NCI-H1417 (cell line): ENCODE results near the gene NOL9.
A peak's percentile ranks its signal among the peaks of the same experiment; 100 is the strongest.
"Not testable (repeated sequence)": the region's sequence is repeated elsewhere in the genome, so short reads cannot be mapped to it uniquely, and the experiment has no call there.

Experiments
- DNase-seq, 3 experiments: peaks; one replicate each; lab custom pipeline; 2025; lab: John Stamatoyannopoulos, UW

NOL9 gene

GRCh38 chr1:6503884-6504602 is 50.3 kb downstream of the NOL9 start:
- no peak for DNase-seq

DNA sequence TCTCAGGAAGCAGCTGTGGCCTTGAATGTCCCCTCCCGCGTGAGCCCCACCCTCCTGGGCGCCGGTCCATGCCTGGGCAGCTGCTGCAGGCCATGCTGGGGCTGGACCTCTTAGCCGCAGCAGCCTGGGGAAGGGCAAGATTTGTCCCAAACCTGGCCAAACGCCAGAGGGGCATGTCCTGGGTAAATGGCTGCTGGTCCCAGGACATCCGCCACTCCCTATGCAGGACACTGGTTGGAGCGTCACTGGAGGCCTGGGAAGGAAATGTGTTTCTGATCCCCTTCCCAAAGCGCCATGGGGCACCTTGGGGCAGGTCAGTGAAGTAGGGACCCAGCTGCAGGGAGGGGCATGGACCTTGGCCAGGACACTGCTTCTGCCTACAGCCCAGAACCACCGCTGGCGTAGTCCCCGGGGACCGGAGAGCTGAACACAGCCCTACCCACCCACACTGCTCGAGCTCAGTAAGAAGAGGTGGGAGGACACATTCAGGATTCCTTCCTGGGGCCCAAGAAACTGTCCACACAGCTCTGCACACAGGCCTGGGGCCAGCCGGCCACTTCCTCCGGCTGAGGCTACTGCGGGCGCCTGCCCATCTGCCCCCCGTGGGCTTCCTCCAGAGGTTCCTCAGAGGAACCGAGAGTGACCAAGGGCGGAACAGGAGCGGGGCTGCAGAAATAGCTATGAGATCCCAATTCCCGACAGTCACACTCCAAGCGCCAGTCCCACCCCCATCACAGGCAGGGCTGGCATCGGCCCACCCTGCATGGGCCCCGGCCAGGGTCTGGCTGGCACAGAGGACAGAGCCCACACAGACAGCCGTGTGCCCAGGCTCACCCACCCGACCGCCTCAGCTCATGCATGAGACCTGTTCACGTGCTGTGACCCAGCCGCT is 52.1 kb downstream of the NOL9 start:
- DNase-seq: no peak

GRCh38 chr1:6501279-6501813 is 53.0 kb downstream of the NOL9 start:
- no peak for DNase-seq

GRCh38 chr1:6500544-6501278 is 53.6 kb downstream of the NOL9 start:
- DNase-seq: no peak

- DNase-seq: no peak
Observed at GRCh38 chr1:6499296-6499695, 55.0 kb downstream of the NOL9 start.

- no peak for DNase-seq
Observed at GRCh38 chr1:6498576-6499111, 55.7 kb downstream of the NOL9 start.

- peak in 1 of 3 experiments; percentile 28 for DNase-seq
Observed at GRCh38 chr1:6497867-6498575, 56.3 kb downstream of the NOL9 start.

DNA sequence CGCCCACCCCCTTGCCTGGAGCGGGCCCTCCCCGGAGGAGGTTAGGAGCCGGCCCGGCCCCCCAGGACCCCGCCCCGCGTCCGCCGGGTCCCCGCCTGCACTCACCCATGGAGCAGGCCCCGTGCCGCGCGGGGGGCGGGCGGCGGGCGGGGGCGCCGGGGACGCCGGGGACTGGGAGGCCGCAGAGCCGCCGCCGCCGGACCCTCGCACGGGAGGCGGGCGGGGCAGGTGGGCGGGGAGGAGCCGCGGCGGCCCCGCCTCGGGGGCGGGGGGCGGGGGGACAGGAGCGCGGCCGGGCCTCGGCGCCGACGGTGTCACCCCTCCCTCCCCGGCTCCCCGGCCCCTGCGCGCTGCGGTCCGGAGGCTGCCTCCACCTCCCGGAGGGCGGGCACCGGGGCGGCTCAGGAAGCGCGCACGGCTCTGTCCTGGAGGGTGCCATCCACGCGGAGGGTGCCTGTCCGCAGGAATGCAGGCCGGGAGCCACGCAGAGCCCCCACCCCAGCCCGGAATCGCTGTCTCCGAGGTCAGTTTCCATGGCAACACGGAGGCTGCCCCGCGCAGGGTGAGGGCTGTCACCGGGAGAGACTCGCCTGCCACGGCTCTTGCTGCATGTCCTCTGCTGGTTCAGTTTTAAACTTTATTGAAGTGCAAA is 57.0 kb downstream of the NOL9 start:
- DNase-seq: peak; percentile 24 to 74 (median 67)

DNA sequence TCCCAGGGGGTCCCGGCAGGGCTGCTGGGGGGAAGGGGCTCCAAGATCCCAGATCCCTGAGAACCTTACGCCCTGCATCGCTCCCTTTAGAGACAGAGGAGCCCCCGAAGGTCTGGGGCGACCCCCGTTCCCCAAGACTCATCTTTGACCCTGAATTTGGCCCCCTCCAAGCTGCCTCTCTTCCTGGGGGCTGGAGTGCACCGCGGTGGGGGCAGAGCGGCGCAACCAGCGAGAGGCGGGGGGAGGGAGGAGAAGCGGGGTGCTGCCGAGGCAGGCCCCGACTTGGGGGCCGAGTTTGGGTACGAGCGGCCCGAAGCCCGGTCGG is 57.5 kb downstream of the NOL9 start:
- DNase-seq: no peak

- DNase-seq: no peak
Observed at GRCh38 chr1:6496365-6496721, 58.0 kb downstream of the NOL9 start.

DNA sequence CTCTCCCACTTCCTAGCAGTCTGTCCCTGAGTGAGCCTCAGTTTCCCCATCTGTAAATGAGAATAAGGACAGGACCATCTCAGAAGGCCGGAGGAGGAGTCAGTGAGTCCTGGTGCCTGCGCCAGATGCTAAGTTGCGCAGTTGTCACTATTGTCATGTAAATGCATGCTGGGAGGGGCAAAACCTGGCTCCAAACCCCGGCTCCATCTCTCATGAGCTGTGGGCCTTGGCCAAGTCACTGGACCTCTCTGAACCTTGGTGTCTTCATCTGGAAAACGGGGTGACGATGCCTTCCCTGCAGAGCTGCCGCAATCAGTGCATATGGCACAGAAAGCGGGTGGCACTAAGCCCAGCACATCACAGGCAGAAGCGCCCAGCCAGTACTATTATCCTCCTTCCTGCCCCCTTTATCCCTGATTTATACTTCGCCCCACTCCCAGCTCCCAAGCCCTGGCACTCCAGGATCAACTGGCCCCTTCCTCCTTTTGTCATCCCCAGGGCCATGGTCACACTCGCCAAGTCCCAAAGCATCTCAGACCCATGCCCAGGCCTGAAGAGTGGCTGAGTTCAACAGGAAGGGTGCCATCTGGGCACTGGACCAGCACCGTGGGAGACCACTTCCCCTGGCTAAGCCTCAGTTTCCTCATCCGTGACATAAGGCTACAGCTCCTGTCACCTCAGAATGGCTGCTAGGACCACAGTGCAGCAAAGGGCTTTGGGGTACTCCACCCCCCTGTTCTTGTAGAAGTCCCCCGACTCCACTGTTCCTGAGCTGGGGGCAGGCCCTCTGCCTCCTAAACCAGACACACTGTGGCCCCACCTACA is 58.6 kb downstream of the NOL9 start:
- DNase-seq: no peak

- DNase-seq: peak in 1 of 3 experiments; percentile 45
Observed at GRCh38 chr1:6495041-6495441, 59.3 kb downstream of the NOL9 start.

GRCh38 chr1:6494627-6495026 is 59.7 kb downstream of the NOL9 start:
- no peak for DNase-seq

GRCh38 chr1:6493834-6494223 is 60.5 kb downstream of the NOL9 start:
- not testable (repeated sequence) for DNase-seq

GRCh38 chr1:6491966-6492365 is 62.3 kb downstream of the NOL9 start:
- no peak for DNase-seq

GRCh38 chr1:6491480-6491962 is 62.8 kb downstream of the NOL9 start, which contains the start of gene PLEKHG5:
PLEKHG5 (minus strand) TSS chr1:6491667; CDS start chr1:6477571, 14,096 bp downstream.
- no peak for DNase-seq

- DNase-seq: no peak
Observed at GRCh38 chr1:6491081-6491449, 63.2 kb downstream of the NOL9 start.

GRCh38 chr1:6490181-6491080 is 63.9 kb downstream of the NOL9 start:
- peak; percentile 33 to 53 (median 51) for DNase-seq

GRCh38 chr1:6489799-6490180 is 64.5 kb downstream of the NOL9 start:
- DNase-seq: peak; percentile 58 to 74 (median 74)
